ENCODE data around the gene CLCNKA. TPM values are rescaled to one million over a fixed set of nuclear protein-coding genes. Genes with fewer than 3 reads are reported as not detected.
"Not testable (repeated sequence)": the region's sequence is repeated elsewhere in the genome, so short reads cannot be mapped to it uniquely, and the experiment has no call there.

The CLCNKA gene
- total RNA-seq, 1 experiment from 2014 or later: not detected

DNA sequence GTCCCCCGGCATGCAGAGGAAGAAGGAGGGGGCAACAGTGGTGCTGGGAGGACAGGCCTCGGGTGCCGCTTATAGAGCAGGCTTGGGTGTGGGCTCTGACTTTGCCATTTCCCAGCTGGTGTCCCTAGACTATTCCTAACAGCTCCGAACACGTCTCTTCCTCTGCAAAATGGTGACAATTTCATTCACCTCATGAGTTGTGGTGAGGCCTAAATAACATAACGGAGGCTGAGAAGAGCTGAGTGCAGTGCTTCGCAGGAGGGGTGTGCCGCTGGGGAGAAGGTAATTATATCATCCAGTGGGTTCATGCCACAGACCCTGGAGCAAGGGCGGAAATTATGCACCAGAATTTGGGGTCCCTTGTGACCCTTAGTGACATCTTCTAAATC lies 40.8 kb downstream of the CLCNKA start:
- not testable (repeated sequence) for DNase-seq (ENCODE audit: low read depth)

DNA sequence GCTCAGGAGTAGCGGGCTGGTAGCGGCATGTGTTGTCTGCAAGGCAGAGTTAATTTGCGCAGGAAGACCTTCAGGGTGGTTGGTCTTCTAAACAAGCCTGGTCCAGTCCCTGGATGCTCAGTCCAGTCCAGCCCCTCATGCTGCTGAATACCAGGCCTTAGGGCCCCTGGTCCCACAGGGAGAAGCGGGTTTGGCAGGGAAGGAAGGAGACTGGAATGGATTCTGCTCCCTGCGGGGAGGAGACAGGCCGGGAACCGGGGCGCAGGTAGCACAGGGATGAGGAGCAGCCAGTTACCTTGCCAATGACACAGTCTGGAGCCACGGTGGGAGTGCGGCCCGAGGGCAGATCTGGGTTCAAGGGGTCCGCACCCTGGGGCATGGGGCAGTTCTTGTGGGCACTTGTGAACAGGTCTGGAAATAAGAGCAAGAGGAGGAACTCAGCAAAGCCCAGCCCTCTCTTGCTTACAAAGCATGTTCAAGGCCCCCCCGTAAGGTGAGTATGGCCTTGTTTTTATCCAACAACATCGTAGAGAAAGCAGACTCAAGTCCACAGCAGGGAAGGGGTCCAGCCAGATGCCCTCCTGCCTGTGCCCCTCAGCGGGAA lies 41.5 kb downstream of the CLCNKA start:
- no peak for DNase-seq (ENCODE audit: low read depth)

DNA sequence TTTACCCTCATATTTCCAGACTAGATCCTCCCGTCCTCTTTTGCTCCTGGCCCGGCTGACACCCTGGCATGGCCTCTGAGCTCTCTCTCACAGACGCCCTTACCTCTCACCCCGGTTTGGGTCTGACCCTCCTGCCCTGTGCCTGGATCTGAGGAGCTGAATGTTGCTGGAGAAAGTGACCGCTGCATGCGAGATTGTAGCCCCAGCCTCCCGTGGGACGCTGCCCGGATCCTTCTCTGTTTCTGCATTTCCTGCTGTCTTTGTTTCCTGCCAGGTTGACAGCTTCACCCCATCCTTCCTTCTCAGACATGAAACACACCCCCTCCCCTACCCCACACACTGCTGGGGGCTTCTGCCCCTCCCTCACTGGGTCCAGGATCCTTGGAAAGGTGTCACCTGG lies 42.1 kb downstream of the CLCNKA start:
- DNase-seq (ENCODE audit: low read depth): no peak

DNA sequence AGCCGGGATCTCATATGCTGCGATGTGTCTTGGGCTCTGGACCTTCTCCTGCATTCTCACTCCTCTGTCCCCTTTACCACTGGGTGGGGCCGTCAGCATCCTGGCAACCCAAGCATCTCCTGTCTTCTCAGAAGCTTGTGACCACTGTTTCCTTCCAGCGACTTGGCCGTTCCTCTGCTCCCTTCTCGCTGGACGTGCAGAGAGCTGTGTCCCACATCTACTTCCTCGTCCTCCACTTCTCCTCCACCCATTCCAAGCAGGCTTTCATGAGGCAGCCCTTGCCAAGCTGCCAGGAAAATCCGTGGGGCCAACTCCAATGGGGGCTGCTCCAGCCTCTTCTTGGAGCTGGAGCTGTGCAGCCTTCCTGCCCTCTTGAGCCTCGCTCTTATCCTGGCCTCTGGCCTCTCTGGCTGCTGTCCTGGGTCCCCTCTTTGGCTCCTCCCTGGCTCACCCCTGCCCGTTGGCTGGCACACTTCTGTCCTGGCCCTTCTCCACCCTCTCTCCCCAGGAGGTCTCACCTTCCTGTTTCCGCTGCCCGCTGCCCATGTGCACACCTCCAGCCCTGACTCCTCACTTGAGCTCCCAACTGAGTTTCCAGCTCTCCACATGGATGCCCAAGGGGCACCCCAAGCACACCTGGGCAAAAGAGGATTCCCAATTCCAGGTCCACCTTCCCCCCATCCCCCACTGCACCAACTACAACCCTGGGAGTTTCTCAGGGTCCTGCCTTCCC lies 42.9 kb downstream of the CLCNKA start:
- DNase-seq (ENCODE audit: low read depth): no peak

DNA sequence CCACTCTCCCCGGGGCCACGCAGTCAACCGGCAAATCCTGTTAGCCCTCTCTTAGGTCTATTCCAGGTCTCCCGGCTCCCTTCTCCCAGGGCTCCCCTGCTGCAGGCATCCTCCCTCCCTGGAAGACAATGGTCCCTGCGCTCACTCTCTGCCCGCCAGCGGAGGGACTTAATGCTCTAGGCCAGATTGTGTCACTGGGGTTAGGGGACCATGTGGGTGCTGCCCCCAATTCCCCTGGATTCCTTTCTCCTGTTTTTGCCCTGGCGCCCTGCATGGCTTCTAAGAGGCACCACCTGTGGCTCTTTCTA lies 43.4 kb downstream of the CLCNKA start:
- no peak for DNase-seq (ENCODE audit: low read depth)

DNA sequence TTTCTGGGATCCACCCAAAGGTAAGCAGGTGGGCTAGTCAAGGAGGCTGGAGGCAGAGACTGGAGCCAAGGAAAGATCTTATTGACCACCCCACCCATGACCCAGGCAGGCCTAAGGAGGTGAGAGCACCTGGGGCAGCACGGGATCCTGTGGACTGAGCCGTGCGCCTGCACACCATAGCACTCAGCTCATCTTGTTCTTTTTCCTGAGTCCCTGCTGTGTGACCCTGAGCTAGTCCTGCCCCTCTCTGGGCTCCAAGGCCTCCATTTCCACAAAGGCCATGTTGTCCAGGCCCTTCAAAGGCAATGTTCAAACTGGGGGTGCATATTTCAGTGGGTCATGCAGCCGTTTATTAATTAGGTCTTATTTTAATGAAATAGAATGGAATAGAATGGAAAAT lies 44.4 kb downstream of the CLCNKA start:
- no peak for DNase-seq (ENCODE audit: low read depth)

DNA sequence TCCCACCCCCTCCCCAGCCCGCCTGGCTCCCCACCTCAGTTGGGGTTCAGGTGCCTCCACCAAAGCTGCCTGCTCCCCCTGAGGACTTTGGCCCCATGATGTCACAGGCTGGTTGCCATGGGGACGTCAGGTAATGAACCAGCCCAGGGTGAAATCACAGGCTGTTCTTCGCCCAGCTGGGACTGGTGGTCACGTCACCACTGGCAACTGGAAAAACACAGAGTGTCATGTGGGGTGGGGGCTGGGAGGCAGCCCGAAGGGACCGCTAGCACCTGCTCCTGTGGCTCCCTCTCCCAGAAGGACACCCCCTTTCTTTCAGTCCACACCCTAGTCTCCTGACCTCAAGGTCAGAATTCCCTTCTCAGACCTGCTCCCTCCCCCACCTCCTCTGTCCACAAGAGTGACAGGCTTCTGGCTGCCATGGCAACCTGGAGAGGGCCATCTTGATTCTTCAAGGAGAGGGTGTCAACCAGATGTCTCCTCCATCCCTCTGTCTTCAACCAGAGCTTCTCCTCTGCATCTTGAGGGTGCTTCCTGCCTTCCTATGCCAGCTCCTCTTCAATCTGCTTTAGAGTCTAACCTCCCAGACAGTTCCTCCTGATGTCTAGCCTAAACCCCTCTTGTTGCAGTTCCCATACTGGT lies 45.4 kb downstream of the CLCNKA start:
- peak; percentile 87 for DNase-seq (ENCODE audit: low read depth)

DNA sequence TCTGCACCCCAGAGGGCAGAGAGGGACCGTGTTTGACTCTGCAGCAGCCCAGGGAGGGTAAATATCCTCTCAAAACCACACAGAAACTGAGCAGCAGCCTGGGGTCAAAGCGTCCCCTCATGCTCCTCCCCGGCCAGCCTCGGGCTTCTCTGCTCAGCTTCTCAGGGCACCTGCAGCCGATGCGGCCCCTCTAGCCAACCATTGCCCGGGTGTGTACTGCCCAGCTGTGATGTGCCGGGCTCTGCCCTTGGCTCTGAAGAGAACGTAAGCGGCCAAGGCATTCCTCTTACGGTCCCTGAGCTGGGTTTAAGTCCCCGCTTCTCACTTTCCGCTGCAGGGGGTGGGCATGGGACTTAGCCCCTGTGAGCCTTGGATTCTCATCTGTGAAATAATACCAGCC lies 46.1 kb downstream of the CLCNKA start:
- DNase-seq (ENCODE audit: low read depth): no peak

DNA sequence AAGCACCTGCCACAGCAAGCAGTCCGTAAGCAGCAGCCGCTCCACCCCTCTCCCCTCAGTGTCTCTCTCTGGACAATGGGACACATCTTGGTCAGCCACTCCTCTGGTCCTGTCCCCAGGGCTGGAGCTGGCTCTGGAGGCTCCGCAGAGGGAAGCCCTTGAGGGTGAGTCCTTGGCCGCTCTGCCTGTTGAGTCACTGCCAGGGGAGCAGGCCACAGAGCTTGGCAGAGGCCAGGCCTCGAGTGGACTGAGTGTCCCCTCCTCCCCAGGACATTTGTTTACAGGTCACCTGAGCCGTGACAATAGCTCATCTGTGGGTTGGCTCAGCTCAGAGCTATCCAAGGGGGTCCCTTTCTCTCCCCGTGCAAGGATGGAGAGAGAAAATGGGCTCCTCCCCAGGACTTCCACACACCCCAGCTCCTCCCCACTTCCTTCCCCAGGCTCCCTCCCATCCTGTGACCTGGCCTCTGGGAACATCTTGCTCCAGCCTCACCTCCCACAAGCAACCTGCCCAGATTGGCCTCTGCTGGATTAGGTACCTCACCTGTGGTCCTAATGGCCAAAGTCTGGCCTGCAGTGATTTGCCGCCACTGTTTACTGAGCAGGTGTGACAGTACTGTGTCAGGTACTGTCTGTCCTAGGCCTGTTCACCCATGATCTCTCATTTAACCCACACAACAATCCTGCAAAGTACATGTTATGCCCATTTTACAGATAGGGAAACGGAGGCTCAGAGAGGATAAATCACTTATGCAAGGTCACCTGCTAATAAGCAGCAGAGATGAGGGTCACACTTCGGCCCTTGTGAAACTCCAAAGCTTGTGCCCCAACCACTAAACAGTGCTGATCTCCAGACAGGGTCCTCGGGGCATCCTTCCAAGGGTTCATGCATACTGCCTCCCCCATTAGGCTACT lies 46.8 kb downstream of the CLCNKA start:
- DNase-seq (ENCODE audit: low read depth): peak; percentile 41

DNA sequence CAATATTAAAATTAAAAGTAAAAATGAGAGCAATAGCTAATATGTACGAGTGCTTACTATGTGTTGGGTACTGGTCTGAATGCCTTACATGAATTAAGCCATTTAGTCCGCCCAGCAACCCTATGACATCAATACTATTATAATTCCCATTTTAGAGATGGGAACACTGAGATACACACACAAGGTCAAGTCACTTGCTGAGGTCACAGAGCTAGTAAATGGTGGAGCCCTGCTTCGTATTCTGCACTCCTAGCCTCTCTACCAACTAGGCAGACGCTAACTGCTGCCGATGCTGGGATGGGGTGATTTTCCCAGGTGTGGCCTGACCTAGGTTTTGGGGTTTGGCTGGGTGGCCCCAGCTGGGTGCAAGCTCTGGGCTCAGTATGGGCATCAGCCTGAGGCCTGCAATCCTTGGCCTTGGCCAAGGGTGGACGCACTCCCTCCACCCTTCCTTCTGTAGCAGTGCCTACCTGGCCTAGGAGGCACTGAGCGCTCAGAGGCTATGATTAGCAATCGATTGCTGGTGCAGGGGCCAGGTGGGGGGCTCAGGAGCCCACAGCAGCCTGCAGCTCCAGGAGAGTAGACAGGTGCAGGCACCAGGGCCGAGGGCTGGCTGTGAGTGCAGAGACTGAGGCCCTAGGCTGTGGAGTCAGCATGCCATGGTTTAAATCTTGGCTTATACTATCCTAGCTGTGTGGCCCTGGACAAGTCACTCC lies 49.0 kb downstream of the CLCNKA start:
- DNase-seq (ENCODE audit: low read depth): no peak

DNA sequence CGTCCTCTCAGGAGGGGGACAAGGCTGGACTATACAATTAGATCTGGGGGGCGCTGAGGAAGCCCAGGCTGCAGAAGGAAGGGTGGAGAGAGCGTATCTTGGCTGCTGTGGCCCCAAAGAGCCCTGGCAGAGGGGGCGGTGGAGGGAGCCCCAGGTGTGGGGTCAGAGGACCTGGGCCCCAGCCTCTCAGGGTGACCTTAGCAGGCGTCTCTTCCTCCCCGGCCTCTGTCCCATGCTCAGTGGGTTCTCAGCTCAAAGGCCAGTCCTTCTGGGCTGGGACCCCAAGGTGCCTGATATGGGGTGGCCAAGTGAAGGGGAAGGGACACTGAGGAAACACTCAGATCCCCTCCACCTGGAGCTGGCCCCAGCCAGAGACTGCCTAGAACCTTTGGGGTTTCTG lies 49.8 kb downstream of the CLCNKA start:
- DNase-seq (ENCODE audit: low read depth): no peak

DNA sequence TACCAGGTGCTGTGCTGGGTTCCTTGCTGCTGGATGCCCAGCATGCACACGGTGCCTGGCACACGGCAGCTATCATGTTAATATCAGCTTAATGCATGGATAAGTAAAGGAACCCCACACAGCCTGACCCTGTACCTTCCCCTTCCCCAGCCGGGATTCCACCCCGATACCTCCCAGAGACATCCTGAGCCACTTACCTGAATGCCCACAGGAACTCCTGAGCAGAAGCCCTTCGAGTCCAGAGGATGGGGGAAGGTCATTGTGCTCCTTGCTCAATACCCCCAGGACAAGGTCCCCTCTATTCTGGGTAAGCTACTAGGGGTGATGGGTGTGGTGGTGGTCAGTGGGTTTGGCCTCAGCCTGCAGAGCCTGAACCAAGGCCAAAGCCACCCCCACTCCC lies 50.3 kb downstream of the CLCNKA start:
- no peak for DNase-seq (ENCODE audit: low read depth)

DNA sequence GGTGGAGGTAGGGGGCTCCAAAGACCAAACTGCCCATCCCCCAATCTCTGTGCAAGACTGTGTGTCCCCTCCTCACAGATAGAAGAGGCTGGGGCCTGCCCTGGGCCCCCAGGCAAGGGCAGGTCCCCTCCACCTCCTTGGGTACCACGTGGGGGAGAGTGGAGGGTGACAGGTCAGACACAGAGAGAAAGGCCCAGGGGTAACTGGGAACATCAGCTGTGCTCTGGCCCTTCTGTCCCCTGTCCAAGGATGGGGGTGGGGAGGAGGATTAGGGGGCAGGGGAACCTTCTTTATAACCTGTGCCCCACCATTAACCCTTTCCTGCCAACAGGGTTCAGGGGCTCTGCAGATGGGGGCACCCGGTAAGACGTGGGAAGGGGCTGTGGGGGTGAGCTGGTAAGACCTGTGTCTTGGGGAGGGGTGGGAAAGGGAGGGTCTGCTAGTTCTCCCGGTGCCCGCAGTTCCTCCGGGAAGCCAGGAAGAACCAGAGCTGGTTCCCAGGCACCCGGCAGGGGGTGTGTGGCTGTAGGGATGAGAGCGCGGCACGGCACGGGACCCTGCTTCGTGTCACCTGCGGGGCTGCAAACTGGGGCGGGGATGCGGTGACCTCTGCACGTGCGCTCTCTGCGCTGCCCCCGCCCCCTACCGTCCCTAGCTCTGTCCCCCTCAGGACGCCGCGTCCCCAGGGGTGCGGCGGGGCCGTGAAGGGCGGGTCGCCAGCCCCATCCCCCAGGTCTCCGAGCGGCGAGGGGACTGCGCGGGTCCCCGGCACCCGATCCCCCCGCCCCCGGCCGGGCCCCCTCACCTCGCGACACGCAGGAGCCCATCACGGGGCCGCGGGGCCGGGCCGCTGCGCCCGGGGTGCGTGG lies 51.0 kb downstream of the CLCNKA start:
- no peak for DNase-seq (ENCODE audit: low read depth)

DNA sequence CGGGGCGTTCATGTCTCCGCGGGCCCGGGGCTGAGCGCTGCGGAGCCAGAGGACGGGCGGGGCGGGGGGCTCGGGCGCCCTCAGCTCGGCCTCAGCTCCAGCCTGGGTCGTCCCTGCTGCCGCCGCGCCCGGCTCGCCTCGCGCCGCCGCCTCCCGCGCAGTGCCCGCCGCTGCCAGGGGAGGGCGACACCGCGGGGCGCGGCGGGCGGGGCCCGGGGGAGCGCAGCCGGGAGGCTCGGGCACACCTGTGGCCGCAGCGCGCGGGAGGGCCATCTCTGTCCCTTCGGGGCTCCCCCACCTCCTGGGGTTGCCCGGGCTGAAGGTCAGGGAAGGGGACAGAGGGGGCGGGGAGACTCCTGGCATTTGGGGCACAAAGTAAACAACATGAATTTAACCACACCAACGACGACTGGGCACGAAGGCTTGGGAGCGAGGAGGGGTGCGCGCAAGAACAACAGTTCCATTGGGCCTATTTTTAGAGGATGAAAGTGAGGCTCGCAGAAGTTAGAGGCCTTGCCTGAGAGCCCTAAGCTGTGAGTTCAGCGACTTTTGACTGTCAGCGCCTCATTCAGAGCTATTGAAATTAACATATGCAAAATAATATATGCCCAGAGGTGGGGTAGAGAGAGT lies 51.8 kb downstream of the CLCNKA start, which contains the start of gene FAM131C:
FAM131C (minus strand) TSS at position 162 of the 630 bp plus-strand sequence. CDS start 209 bp downstream, outside the sequence.
- no peak for DNase-seq (ENCODE audit: low read depth)

DNA sequence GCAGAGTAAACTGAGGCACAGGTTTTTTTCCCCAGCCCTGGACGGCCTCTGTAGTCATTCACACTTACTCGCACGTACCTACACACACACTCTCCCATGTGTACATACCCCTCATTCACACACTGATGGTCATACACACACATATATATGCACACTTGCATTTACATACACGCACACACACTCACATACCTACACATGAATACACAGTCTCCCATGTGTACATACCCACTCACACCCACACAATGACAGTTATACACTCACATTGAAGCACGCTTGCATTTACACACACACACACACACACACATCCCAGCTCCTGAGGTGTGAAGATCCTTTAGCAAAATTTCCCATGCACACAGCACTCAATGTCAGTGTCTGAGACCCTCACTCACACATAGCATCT lies 52.4 kb downstream of the CLCNKA start:
- DNase-seq (ENCODE audit: low read depth): no peak

DNA sequence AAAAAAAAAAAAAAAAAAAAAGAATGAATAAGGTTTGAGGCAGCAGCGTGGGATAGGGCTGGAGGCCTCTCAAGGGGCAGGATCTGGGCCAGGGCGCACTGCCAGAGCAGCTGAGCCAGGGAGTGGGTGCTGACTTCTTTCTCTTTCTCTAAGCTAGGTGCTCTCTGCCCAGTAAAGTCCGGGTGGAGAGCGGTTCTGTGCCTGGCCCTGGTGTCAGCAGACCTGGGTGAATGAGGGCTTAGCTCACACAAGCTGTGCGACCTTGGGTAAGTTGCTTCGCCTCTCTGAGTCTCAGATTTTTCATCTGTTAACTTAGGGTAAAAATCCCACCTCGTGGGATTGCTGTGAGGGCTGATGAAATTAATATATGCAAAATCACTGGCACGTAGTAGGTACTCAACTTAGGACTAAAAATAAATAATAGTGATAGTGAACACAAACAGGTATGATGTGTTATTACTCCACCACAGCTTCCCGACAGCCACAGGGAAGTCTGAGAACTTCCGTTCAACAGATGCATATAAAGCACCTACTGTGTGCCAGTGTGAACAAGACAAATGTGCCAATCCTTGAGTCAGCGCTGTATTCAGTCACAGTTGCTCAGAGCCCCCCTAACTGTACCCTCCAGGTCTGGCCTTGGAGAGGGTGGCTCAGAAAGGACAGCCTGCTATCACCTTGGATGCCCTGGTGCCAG lies 53.6 kb downstream of the CLCNKA start:
- peak; percentile 67 for DNase-seq (ENCODE audit: low read depth)

DNA sequence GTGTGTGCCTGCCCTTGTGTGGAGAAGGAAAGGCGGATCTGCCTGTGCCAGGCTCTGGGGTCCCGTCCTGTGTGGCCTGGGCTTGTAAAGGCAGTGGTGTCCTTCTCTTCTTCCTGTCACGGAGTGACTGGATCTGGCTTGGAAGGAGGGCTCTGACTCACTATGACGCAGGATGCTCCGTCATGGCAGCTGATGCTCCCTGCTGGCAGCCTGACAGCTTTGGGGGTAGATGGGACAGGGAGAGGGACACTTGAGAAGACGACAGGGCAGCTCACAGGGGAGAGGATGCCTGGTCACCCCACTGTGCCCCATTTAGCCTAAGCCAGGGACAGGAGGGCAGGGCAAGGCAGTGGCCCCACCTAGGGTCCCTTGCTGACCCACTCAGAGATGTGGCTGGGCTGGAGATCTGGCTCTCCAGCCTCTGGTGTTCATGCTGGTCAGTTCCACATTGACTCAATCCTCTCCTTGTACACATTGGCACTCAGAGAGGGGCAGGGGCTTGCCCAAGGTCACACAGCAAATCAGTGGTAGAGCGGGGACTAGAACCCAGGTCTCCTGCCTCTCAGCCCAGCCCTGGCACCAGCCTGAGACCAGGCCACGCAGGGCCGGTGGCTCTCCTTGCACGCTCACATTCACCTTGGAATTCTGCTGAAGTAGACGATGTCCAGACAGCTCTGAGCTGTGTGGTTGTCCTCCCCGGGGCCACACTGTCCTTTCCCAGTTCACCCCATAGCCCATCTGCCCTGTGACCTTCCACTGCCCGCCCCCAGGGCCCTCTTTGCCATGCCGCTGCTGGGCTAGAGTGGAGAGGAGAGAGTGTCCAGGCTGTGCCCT lies 54.4 kb downstream of the CLCNKA start:
- DNase-seq (ENCODE audit: low read depth): peak; percentile 94

DNA sequence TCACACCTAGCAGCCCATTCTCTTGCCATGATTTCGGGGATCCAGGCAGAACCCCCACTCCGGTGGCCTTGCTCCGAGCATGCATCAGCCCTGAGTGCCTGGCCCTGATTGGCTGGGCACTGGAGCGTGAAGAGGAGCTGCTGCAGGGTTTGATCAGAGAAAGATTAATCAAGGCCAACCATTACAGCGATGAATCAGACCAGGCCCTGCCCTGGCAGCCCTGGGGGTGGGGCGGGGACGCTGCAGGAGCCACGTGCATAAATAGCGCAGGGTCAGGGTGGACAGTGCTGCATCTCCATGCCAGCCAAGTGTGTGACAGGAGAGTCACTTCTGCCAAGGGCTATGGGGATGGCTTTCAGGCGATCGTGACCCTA lies 55.0 kb downstream of the CLCNKA start:
- peak; percentile 31 for DNase-seq (ENCODE audit: low read depth)

All from LHCN-M2 (cell line).